HG03060 (cell line): ENCODE measurements around the gene GADD45G.

Experiments used
- ATAC-seq: cut with Tn5 transposase; IDR thresholded peaks from one replicate; pipeline ENCODE4 v1.9.1; 2021; ENCODE audit warnings: low read depth, moderate number of reproducible peaks; ENCODE audit not compliant: unreplicated experiment

Gene GADD45G

DNA sequence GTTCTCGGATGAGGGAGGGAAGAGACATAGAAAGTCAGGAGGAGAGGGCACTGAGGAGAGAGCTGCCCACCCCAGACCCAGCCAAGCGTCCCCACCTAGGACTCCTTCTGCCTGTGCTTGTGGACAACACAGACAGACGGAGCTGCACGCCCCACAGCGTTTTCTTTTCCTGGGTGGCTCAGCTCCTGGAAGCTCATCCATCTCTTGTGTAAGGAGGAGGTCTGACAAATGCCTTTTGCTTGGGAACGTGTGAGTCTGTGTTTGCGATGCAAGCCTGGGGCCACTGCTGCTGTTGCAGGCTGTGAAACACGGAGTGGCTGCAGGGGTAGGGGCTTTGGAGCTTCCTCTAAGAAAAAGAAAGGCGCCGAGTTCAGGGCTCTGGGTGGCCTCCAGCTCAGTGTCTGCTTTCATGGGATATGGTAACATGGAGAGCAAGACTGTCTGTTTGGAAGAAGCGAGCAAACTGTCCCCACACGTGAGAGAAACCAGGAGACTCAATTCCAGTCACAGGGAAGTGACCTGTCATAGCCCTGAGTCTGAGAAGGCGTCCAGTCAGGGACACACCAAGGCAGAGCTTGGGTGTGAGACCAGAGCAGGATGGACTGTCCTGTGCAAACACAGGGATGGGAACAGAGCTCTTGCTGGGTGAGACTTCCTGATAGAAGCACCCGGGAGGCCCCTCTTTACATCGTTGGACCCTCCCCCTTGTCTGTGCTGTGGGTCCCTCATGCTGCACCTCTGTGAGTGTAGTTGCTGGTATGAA, 42.7 kb downstream of the GADD45G start:
- no peak for ATAC-seq

DNA sequence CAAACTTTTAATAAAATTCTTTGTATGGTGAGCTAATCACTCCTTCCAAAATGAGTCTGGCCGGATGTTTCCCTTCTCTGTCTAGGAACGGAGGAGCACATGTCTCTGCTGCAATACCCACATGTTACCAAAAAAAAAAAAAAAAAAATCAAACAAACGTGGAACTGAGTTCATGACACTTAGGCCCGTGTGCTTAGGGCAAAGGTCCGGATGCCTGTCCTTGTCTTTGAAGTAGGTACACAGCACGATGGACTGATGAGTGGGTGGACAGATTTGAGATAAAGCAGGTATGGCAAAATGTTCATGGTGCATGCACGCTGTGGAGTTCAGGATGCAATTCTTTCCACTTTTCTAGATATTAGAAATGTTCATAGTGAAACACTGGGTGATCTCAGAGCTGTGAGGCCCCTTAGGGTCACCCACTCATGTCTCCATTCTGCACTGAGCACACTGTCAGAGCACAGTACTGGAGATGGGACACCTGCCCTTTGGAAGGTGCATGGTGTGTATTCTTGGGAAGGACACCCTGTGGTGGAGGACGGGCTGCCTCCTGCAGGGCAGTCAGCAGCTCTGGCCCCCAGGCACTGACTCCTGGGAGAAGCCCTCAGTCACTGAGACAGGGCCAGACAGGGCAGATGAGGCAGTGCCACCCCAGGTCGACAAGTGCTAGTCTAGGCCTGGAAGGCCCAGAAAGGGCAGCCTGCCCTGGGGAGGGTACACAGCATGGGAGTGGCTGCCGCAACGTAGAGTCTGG, 43.6 kb downstream of the GADD45G start:
- ATAC-seq = no peak

DNA sequence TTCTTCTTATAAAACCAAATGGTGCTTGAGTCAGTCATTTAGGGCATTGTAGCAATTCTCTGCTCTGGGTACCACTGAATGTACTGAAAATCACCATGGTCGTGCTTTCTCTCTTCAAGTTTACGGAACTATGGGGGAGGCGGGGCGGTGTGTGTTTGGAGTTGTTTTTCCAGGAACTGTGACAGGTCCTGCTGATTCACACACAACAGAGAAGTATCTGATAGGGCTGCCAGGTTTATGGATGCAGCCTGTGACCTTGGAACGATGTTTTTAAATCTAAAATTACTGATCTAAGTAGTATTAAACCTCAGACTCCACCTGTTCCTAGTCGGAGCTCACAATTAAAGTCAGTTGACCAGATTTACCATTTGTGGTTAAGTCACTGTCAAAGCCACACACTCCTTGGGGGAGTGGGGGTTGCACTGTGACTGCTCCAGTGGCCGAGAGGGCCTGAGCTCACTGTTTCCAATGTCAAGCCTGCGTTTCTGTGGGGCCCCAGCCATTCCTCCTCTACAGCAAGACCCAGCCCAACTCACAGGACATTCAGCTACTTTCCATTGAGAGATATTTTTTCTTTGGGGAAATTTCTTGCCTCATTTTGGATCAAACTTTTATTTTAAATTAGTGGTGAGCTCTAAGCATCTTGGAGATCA, 44.4 kb downstream of the GADD45G start:
- ATAC-seq = no peak

DNA sequence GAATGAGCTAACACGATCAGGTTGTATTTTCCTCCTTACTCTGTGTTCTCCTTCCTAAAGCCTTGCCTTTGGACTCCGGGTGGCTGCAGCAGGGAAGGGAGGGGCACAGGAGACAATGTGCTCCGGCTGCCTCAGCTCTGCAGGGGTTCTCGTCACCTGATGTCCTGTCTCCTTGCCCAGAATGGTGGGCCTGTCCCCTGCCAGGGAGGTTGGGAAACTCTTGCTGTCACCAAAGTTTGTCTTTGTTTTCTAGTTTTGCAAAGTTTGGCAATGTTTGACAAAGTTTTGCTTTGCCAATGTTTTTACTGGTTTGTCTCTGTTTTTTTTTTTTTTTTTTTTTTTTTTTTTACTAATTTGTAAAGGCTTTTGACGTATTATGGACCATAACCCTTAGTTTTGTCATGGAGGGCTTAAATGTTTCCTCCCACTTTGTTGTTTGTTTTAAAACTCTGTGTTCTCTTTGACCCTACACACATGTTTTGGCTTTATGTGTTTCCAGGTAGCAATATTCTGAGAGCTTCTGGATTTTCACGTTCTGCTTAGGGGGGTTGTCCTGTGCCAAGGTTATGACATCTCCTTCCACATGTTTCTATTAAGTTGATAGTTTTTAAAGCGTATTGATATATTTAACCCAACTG, 49.3 kb downstream of the GADD45G start:
- no peak for ATAC-seq

DNA sequence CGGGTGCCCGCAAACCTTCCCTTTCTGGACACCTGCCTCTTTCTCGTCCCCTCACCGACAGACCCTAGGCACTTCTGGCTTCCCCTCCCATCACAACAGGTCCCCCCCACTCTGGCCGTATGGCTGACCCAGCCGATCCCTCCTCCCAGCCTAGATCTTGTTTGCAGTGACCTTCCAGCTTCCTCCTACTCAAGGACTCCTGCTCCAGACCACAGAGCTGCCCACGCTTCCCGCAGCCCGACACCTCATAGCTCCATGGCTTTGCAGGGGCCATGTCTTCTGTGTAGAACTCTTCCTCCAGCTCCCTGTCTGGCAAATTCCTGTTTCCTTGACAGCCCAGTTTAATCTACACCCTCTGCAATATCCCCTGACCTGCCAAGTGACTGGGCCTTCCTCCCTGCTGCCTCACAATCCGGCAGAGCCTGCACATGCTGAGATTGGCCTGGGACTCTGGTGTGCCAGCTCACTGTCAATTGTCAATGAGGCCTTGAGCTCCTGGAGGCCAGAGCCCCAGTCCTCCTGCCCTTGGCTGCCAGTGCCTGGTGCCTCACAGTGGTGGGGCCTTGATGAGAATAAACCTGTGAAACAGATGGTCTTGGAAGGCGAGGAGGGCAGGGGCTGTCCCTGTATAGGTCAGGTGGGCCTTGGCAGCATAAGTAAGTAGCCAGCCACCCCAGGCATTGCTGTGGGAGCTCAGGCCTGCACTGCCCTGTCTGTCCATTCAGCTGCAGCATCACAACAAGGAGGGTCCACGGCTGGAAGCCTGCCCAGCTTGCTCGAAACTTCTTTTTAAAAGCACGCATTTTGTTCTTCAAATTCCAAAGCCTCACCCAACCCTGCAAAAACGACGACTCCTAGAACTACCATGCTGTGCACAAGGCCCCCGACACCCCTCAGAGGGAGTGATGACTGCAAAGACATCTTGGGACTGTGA, 50.5 kb downstream of the GADD45G start:
- ATAC-seq = no peak
